GM12875 (cell line): Measurements from ENCODE around the gene HSPG2.

Experiments
- H3K4me3 ChIP-seq: one replicate; pipeline ENCODE4 v1.5.1; 2011; ENCODE audit warnings: low read depth, low read length, control low read depth
- CTCF ChIP-seq: IDR thresholded peaks from 2 replicates; pipeline ENCODE4 v1.5.1; 2011; ENCODE audit warnings: low read depth, mild to moderate bottlenecking, control low read depth, inconsistent platforms, low read length, moderate library complexity, borderline replicate concordance; ENCODE audit not compliant: insufficient read depth

HSPG2 gene

GRCh38 chr1:21914880-21915640, 22.1 kb downstream of the HSPG2 start:
- TF ChIP-seq CTCF: no peak
- no peak overlapping the region for H3K4me3 ChIP-seq

- TF ChIP-seq CTCF: no peak
- no peak overlapping the region for H3K4me3 ChIP-seq
Observed at GRCh38 chr1:21914450-21914849, 22.7 kb downstream of the HSPG2 start.

- H3K4me3 ChIP-seq: no peak overlapping the region
- no peak for TF ChIP-seq CTCF
Observed at GRCh38 chr1:21913763-21914162, 23.3 kb downstream of the HSPG2 start.

GRCh38 chr1:21913258-21913657, 23.9 kb downstream of the HSPG2 start:
- no peak overlapping the region for H3K4me3 ChIP-seq
- no peak for TF ChIP-seq CTCF

- no peak overlapping the region for H3K4me3 ChIP-seq
- TF ChIP-seq CTCF: no peak
Observed at GRCh38 chr1:21912038-21912758, 24.9 kb downstream of the HSPG2 start.

- TF ChIP-seq CTCF: no peak
- H3K4me3 ChIP-seq: no peak overlapping the region
Observed at GRCh38 chr1:21911205-21912001, 25.7 kb downstream of the HSPG2 start.
